OCI-LY7 (cell line): Measurements from ENCODE around the gene GJA9. TPM values are rescaled to one million over a fixed set of nuclear protein-coding genes. Genes with fewer than 3 reads are reported as not detected.

Experiments used
- BruUV-seq: library from RNA; stranded (reverse); fragments of 400-500 nt; replicated peaks from 2 replicates; lab custom pipeline; 2021; lab: Mats Ljungman, UMichigan
- CTCF ChIA-PET: fragments of 300-600 bp; sonication (Branson Sonifier 250); formaldehyde crosslinking; loops from one replicate; lab custom pipeline; 2022; ENCODE audit warnings: antibody characterized with exemption; ENCODE audit not compliant: unreplicated experiment; lab: Charles Lee
- POLR2A ChIA-PET: fragments of 300-600 bp; sonication (Branson Sonifier 250); formaldehyde crosslinking; loops from one replicate; lab custom pipeline; 2022; ENCODE audit warnings: antibody characterized with exemption; lab: Charles Lee
- DNase-seq: peaks from one replicate; pipeline ENCODE4 v3.0.0-alpha.2; 2015; ENCODE audit warnings: low spot score
- H2AFZ ChIP-seq: fragments of 200-600 bp; sonication (generic), shearing (Covaris generic); 2 replicates; pipeline ENCODE4 v1.6.1; 2014; ENCODE audit warnings: mild to moderate bottlenecking, antibody characterized with exemption, low read length, moderate library complexity
- H3K27ac ChIP-seq: fragments of 200-600 bp; sonication (generic); 2 replicates; pipeline ENCODE4 v1.5.1; 2014; ENCODE audit warnings: mixed run types, low read depth, mild to moderate bottlenecking, moderate library complexity, low read length, inconsistent platforms; ENCODE audit not compliant: poor library complexity, severe bottlenecking
- H3K36me3 ChIP-seq: fragments of 200-600 bp; sonication (generic); 2 replicates; pipeline ENCODE4 v1.6.1; 2014; ENCODE audit warnings: mild to moderate bottlenecking, antibody characterized with exemption, low read length, moderate library complexity, mixed read lengths; ENCODE audit not compliant: insufficient read depth
- H3K4me1 ChIP-seq: fragments of 200-600 bp; sonication (generic); 2 replicates; pipeline ENCODE4 v1.5.1; 2014; ENCODE audit warnings: mild to moderate bottlenecking, low read length; ENCODE audit not compliant: insufficient read depth, poor library complexity, severe bottlenecking
- H3K4me2 ChIP-seq: fragments of 200-600 bp; sonication (generic); 2 replicates; pipeline ENCODE4 v1.6.1; 2014; ENCODE audit warnings: mild to moderate bottlenecking, low read length
- H3K4me3 ChIP-seq: fragments of 200-600 bp; sonication (generic); 2 replicates; pipeline ENCODE4 v1.5.1; 2014; ENCODE audit warnings: mild to moderate bottlenecking, low read depth, low read length; ENCODE audit not compliant: poor library complexity, severe bottlenecking
- H3K79me2 ChIP-seq: fragments of 200-600 bp; sonication (generic); 2 replicates; pipeline ENCODE4 v1.6.1; 2016; ENCODE audit warnings: low read depth, mild to moderate bottlenecking, low read length, moderate library complexity, mixed read lengths; ENCODE audit not compliant: insufficient read depth
- H3K9me2 ChIP-seq: fragments of 200-600 bp; sonication (generic); 2 replicates; pipeline ENCODE4 v1.6.1; 2016; ENCODE audit warnings: mild to moderate bottlenecking, low read length, mixed read lengths; ENCODE audit not compliant: insufficient read depth
- H3K9me3 ChIP-seq: fragments of 200-600 bp; sonication (generic); 2 replicates; pipeline ENCODE4 v1.6.1; 2014; ENCODE audit warnings: mild to moderate bottlenecking, mixed run types, low read length, mixed read lengths
- H4K20me1 ChIP-seq: fragments of 200-600 bp; sonication (generic); 2 replicates; pipeline ENCODE4 v1.6.1; 2014; ENCODE audit warnings: mild to moderate bottlenecking, antibody characterized with exemption, low read length, moderate library complexity, mixed read lengths; ENCODE audit not compliant: insufficient read depth
- EZH2phosphoT487 ChIP-seq: fragments of 200-600 bp; sonication (generic); IDR thresholded peaks from 2 replicates; pipeline ENCODE4 v1.6.1; 2018; ENCODE audit warnings: low read depth, borderline replicate concordance, mild to moderate bottlenecking, mixed run types, antibody characterized with exemption, low read length, moderate library complexity, mixed read lengths
- intact Hi-C: fragments of 100-400 bp; cut with micrococcal nuclease; formaldehyde crosslinking; loops from one replicate; pipeline ENCODE4 v1.10.0; 2022; ENCODE audit not compliant: unreplicated experiment
- total RNA-seq, 2 experiments: library from RNA; depleted of rRNA in 1 of 2; stranded (reverse); fragments of >200 nt in 1 of 2; shearing (Covaris generic) in 1 of 2; gene quantifications; 2 replicates each; pipeline ENCODE4 v1.2.3, GENCODE V29; 2014 to 2022
- TF ChIP-seq, protein P1 (sequence below): fragments of 200-600 bp; sonication (generic); conservative IDR thresholded peaks from 2 replicates; pipeline ENCODE4 v1.5.1; 2014; ENCODE audit warnings: mild to moderate bottlenecking, antibody characterized with exemption, low read length, moderate library complexity, mixed read lengths

Gene GJA9
- total RNA-seq, 2 experiments from 2014 or later, result not detected

DNA sequence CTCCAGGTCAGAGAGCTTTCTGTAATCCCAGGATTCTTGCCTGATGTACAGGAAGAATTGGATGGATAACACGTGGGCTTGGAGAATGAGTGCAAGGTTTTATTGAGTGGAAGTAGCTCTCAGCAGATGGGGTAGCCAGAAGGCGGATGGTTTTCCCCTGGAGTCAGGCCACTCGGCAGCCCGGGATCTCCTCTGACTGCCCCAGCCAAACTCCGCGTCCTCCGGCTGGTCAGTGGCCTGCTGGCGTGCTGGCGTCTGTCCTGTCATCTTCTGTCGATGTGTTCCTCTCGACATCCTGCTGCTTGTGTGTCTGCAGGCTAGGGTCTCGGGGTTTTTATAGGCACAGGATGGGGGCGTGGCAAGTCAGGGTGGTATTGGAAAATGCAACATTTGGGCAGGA is 27.4 kb upstream of the GJA9 start:
- no peak overlapping the region for H3K27ac ChIP-seq
- H3K4me1 ChIP-seq, result no peaks in the 10 kb centered on the region
- no peak overlapping the region for H3K4me2 ChIP-seq
- H3K36me3 ChIP-seq, result no peaks in the 10 kb centered on the region
- no peaks in the 10 kb centered on the region for H3K9me3 ChIP-seq
- no peaks in the 10 kb centered on the region for H4K20me1 ChIP-seq
- no peaks in the 10 kb centered on the region for H3K79me2 ChIP-seq
- H3K9me2 ChIP-seq, result no peaks in the 10 kb centered on the region
- no peak overlapping the region for H3K4me3 ChIP-seq
- no peak for TF ChIP-seq EZH2phosphoT487
- TF ChIP-seq, protein P1, sequence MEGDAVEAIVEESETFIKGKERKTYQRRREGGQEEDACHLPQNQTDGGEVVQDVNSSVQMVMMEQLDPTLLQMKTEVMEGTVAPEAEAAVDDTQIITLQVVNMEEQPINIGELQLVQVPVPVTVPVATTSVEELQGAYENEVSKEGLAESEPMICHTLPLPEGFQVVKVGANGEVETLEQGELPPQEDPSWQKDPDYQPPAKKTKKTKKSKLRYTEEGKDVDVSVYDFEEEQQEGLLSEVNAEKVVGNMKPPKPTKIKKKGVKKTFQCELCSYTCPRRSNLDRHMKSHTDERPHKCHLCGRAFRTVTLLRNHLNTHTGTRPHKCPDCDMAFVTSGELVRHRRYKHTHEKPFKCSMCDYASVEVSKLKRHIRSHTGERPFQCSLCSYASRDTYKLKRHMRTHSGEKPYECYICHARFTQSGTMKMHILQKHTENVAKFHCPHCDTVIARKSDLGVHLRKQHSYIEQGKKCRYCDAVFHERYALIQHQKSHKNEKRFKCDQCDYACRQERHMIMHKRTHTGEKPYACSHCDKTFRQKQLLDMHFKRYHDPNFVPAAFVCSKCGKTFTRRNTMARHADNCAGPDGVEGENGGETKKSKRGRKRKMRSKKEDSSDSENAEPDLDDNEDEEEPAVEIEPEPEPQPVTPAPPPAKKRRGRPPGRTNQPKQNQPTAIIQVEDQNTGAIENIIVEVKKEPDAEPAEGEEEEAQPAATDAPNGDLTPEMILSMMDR, result no peak
- no peak for DNase-seq
- H2AFZ ChIP-seq, result no peak overlapping the region
- CTCF ChIA-PET, result no interaction called here
- POLR2A ChIA-PET, result interaction anchor here (0.6 kb wide), 1 partner anchor 26 kb away, joined by 3 read pairs; no protein-coding TSS in a partner anchor
- intact Hi-C loops, result no loop called here
- no TSS peak for BruUV-seq

DNA sequence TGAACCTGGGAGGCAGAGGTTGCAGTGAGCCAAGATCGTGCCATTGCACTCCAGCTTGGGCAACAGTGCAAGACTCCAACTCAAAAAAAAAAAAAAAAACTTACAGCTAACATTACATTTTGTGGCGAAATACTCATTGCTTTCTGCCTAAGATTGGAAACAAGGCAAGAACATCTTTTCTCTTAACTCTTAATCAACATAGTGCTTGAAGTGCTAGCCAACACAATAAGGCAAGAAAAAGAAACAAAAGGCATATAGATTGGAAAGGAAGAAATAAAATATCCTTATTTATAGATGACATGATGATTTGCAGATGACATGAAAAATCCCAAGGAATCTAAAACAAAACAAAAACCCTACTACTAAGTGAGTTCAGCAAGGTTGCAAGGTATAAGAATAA is 24.6 kb upstream of the GJA9 start:
- no TSS peak for BruUV-seq
- H3K4me2 ChIP-seq, result no peak overlapping the region
- POLR2A ChIA-PET, result interaction anchor here (0.7 kb wide), 1 partner anchor 283 kb away, joined by 3 read pairs; no protein-coding TSS in a partner anchor
- H4K20me1 ChIP-seq, result no peaks in the 10 kb centered on the region
- H3K79me2 ChIP-seq, result no peaks in the 10 kb centered on the region
- no peaks in the 10 kb centered on the region for H3K36me3 ChIP-seq
- no peak overlapping the region for H3K4me3 ChIP-seq
- no peak overlapping the region for H2AFZ ChIP-seq
- no peak for TF ChIP-seq EZH2phosphoT487
- TF ChIP-seq, protein P1, result no peak
- no peaks in the 10 kb centered on the region for H3K9me3 ChIP-seq
- no peaks in the 10 kb centered on the region for H3K4me1 ChIP-seq
- DNase-seq, result no peak
- H3K9me2 ChIP-seq, result no peaks in the 10 kb centered on the region
- intact Hi-C loops, result no loop called here
- CTCF ChIA-PET, result no interaction called here
- H3K27ac ChIP-seq, result no peak overlapping the region

DNA sequence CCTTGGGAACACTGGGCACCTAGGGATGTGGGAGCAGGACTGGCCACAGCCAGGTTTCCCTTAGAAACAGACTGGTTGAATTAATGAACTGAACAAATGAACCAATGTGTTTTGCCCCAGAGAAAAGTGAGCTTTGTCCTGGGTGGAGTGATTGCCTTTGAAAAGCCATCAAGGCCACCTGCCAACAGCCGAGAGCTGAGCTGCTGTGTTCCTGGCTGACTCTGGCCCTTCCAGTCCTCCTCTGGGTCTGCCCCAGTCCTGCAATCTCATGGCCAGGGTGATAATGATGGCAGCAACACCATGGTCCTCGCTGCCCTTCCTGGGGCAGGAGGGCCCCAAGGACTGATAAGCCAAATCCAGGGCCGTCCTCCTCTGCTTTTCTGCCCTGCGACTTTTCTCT is 18.2 kb upstream of the GJA9 start:
- Histone ChIP-seq H3K9me3 (no peaks in the 10 kb centered on the region), H3K4me1 (no peaks in the 10 kb centered on the region), H3K4me2 (no peak overlapping the region), H3K79me2 (no peaks in the 10 kb centered on the region), H3K36me3 (no peaks in the 10 kb centered on the region), H4K20me1 (no peaks in the 10 kb centered on the region), H2AFZ (no peak overlapping the region), H3K9me2 (no peaks in the 10 kb centered on the region), H3K4me3 (no peak overlapping the region), H3K27ac (no peak overlapping the region)
- intact Hi-C loops, result no loop called here
- TF ChIP-seq EZH2phosphoT487, result no peak
- TF ChIP-seq, protein P1, result no peak
- DNase-seq, result no peak
- BruUV-seq, result no TSS peak
- CTCF ChIA-PET, result no interaction called here
- POLR2A ChIA-PET, result no interaction called here
